Fibroblast of gingiva (primary cell): ENCODE data around the gene CAPZA2.
"Not testable (repeated sequence)": the region's sequence is repeated elsewhere in the genome, so short reads cannot be mapped to it uniquely, and the experiment has no call there.

ENCODE experiments used
- DNase-seq: peaks from one replicate; pipeline ENCODE4 v3.0.0-alpha.2; 2011; ENCODE audit warnings: low read depth

CAPZA2 gene

DNA sequence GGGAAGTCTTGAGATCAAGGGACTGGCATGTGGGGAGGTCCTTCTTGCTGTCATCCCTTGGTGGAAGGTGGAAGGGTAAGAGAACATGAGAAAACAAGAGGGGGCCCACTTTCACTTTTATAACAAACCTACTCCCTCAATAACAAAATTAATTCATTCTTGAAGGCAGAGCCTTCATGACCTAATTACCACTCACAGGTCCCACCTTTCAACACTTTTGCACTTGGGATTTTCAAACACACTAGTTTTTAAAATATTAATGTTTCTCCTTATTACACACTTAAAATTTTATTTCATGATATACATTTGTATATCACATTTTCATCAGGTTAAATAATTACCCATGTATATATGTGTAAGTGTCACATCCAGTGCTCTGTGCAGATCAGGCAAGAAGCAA, 93.0 kb downstream of the CAPZA2 start:
- no peak for DNase-seq

GRCh38 chr7:116955801-116956476, 93.6 kb downstream of the CAPZA2 start:
- peak; percentile 33 for DNase-seq

DNA sequence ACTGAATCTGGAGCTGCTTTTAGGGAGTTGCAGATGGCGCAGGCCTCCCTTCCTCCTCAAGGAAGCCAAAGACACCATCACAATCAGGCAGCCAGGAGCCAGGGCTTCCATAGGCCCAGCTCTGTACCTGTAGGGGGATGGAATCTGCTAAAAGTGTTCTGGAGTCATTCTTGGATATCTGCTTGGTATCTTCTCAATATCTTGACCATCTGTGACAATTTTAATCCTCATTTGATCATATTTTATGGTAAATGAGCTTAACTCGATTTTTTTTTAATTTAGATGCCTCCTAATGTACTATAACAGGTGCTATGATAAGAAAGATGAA, 94.1 kb downstream of the CAPZA2 start:
- DNase-seq = no peak

GRCh38 chr7:116957874-116958273, 95.5 kb downstream of the CAPZA2 start:
- no peak for DNase-seq

- not testable (repeated sequence) for DNase-seq
Observed at GRCh38 chr7:116961966-116962673, 99.7 kb downstream of the CAPZA2 start.

GRCh38 chr7:116963234-116963633, 100.8 kb downstream of the CAPZA2 start:
- DNase-seq = no peak

- peak; percentile 58 for DNase-seq
Observed at GRCh38 chr7:116966601-116967000, 104.2 kb downstream of the CAPZA2 start.

DNA sequence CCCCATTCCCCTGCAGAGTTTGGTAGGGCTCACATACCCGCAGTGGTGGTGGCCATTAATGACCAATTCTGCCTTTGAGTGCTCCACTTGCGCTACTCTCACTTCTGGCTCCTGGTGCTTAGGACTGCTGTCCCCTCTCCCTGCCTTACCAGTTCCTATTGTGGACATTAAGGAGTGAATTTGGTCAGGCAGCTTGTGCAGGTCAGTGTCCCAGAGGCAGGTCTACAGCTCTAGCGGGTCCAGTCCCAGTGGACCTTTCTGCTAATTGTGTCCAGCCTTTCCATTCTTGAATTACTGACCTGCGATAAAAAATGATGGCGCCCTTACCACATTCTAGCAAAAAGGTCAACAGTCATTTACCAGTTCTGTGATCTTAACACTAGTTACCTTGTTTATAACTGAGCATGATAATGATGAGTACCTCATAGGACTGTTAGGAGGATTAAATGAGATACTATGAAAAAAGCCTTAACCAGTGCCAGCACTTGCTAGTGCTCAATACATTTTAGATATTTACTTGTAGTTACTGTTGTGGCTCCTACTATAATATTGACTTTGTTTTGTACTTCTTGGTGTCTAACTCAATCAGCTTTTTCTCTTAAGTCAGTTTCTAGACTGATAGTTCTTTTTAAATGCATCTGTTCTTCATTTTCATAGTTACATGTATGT, 105.0 kb downstream of the CAPZA2 start:
- no peak for DNase-seq

DNA sequence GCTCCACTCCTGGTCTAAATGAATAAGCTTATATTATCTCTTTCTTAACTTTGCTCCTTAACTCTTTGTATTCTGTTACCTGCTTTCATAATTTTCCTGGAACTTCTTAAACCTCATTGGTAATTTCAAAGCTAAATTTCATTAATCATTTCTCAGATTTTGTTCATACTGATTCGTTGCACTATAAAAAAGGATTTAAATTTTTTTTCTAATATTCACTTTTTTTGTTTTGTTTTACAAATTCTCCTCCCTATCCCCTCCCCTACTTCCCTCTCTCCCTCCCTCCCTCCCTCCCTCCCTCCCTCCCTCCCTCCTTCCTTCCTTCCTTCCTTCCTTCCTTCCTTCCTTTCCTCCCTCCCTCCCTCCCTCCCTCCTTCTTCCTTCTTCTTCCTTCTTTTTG, 105.6 kb downstream of the CAPZA2 start:
- no peak for DNase-seq

DNA sequence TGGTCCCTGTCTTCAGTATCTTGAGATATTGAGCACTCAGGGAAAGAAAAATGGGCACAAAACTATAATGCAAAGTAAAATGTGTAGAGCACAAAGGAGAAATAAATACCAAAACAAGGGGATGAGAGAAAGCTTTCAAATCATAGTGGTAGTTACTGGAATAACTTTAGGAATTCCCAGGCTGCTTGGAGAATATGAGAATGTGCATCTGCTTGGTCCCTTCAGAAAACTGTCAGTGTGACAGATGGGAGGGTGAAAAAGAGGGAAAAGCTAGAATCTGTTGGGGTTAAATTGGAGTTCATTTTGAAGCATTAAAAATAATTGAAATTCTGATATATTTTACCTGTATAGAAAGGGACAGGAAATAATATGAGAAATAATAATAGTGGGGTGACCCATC, 106.2 kb downstream of the CAPZA2 start:
- DNase-seq = no peak

DNA sequence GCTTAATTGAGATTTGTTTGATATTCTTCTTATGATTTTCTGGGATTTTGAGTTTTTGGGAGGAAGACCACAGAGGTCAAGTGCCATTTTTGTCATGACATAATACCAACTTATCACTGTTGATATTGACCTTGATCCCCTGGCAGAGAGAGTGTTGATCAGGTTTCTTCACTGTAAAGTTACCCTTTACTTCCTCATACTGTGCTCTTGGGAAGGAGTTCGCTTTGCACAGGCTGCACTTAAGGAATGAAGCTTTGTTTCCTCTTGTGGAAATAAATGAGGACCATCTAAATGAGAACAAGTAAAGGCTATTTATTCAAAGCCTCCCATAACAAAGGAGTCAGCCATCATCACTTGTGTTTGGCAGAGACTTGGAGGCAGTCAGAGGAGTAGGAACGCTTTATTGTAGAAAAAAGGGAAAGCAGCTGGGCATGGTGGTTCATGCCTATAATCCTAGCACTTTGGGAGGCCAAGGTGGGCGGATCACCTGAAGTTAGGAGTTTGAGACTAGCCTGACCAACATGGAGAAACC, 107.0 kb downstream of the CAPZA2 start:
- DNase-seq = no peak

GRCh38 chr7:116970238-116970910, 108.0 kb downstream of the CAPZA2 start:
- no peak for DNase-seq

- not testable (repeated sequence) for DNase-seq
Observed at GRCh38 chr7:116971153-116971552, 108.8 kb downstream of the CAPZA2 start.
